PFSK-1 (cell line): Measurements from ENCODE around the gene GNG7.

Experiments
- FOXP2 ChIP-seq: optimal IDR thresholded peaks from 2 replicates; pipeline ENCODE3; 2011; ENCODE audit warnings: borderline replicate concordance, control low read depth, inconsistent platforms; ENCODE audit not compliant: insufficient read depth; ENCODE audit errors: extremely low read length, extremely low read depth
- POLR2AphosphoS5 ChIP-seq: IDR thresholded peaks from 2 replicates; pipeline ENCODE4 v1.6.1; 2012; ENCODE audit warnings: low read depth, mild to moderate bottlenecking, control low read depth, low read length, moderate library complexity
- SIN3A ChIP-seq: IDR thresholded peaks from 2 replicates; pipeline ENCODE4 v1.6.1; 2012; ENCODE audit warnings: mild to moderate bottlenecking, low read length, moderate library complexity, borderline replicate concordance; ENCODE audit not compliant: insufficient read depth
- TAF1 ChIP-seq: IDR thresholded peaks from 2 replicates; pipeline ENCODE4 v1.6.1; 2012; ENCODE audit warnings: low read length, control low read depth, borderline replicate concordance; ENCODE audit not compliant: insufficient read depth
- TF ChIP-seq, protein P1 (sequence below), 2 experiments: IDR thresholded peaks; 2 replicates each; pipeline versions ENCODE4 v1.6.1 to v1.8.0; 2011 to 2012; ENCODE audit warnings: low read depth in 2 of 2, low read length in 2 of 2, control low read depth in 1 of 2, inconsistent platforms in 1 of 2, mild to moderate bottlenecking in 1 of 2, moderate library complexity in 1 of 2; ENCODE audit not compliant: insufficient read depth in 1 of 2

- TF ChIP-seq, protein P1, sequence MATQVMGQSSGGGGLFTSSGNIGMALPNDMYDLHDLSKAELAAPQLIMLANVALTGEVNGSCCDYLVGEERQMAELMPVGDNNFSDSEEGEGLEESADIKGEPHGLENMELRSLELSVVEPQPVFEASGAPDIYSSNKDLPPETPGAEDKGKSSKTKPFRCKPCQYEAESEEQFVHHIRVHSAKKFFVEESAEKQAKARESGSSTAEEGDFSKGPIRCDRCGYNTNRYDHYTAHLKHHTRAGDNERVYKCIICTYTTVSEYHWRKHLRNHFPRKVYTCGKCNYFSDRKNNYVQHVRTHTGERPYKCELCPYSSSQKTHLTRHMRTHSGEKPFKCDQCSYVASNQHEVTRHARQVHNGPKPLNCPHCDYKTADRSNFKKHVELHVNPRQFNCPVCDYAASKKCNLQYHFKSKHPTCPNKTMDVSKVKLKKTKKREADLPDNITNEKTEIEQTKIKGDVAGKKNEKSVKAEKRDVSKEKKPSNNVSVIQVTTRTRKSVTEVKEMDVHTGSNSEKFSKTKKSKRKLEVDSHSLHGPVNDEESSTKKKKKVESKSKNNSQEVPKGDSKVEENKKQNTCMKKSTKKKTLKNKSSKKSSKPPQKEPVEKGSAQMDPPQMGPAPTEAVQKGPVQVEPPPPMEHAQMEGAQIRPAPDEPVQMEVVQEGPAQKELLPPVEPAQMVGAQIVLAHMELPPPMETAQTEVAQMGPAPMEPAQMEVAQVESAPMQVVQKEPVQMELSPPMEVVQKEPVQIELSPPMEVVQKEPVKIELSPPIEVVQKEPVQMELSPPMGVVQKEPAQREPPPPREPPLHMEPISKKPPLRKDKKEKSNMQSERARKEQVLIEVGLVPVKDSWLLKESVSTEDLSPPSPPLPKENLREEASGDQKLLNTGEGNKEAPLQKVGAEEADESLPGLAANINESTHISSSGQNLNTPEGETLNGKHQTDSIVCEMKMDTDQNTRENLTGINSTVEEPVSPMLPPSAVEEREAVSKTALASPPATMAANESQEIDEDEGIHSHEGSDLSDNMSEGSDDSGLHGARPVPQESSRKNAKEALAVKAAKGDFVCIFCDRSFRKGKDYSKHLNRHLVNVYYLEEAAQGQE (IDR thresholded peaks at IDR 0.05; ENCODE audit: insufficient read depth in 1 of 2, low read depth in 2 of 2, low read length in 2 of 2), result no peak
- TF ChIP-seq POLR2AphosphoS5, result no peak
- TF ChIP-seq TAF1, result no peak
- TF ChIP-seq SIN3A, result no peak
- no peak for TF ChIP-seq FOXP2
Measured at GRCh38 chr19:2556221-2557092, 146.0 kb downstream of the GNG7 start.
